Parathyroid adenoma (tissue), 2 donors: ENCODE data around the gene MYH7B.

Experiments used
- H2AFZ ChIP-seq: fragments of 300-600 bp; sonication (generic); one replicate; pipeline ENCODE4 v1.7.0; 2017; ENCODE audit warnings: antibody characterized with exemption, mild to moderate bottlenecking
- H3K27ac ChIP-seq: fragments of 300-600 bp; sonication (generic); one replicate; pipeline ENCODE4 v1.7.0; 2017
- H3K27me3 ChIP-seq: fragments of 300-600 bp; sonication (generic); one replicate; pipeline ENCODE4 v1.7.0; 2017; ENCODE audit warnings: low read length; ENCODE audit not compliant: control insufficient read depth, insufficient read depth
- H3K36me3 ChIP-seq: fragments of 300-600 bp; sonication (generic); one replicate; pipeline ENCODE4 v1.7.0; 2017; ENCODE audit warnings: low read length; ENCODE audit not compliant: control insufficient read depth, insufficient read depth
- H3K4me1 ChIP-seq: fragments of 300-600 bp; sonication (generic); one replicate; pipeline ENCODE4 v1.7.0; 2017; ENCODE audit warnings: control low read depth
- H3K4me2 ChIP-seq: fragments of 300-600 bp; sonication (generic); one replicate; pipeline ENCODE4 v1.7.0; 2017; ENCODE audit warnings: low read length
- H3K4me3 ChIP-seq: fragments of 300-600 bp; sonication (generic); one replicate; pipeline ENCODE4 v1.7.0; 2017; ENCODE audit warnings: low read depth, low read length
- H3K79me2 ChIP-seq: fragments of 300-600 bp; sonication (generic); one replicate; pipeline ENCODE4 v1.7.0; 2017; ENCODE audit warnings: control low read depth
- H3K9ac ChIP-seq: fragments of 300-600 bp; sonication (generic); one replicate; pipeline ENCODE4 v1.7.0; 2017; ENCODE audit warnings: mild to moderate bottlenecking
- H3K9me3 ChIP-seq: fragments of 300-600 bp; sonication (generic); one replicate; pipeline ENCODE4 v1.7.0; 2017; ENCODE audit warnings: low read length; ENCODE audit not compliant: control insufficient read depth
- TF ChIP-seq, protein P1 (sequence below): fragments of 300-600 bp; sonication (generic); IDR thresholded peaks from one replicate; pipeline ENCODE4 v1.7.0; 2017; ENCODE audit warnings: antibody characterized with exemption, mild to moderate bottlenecking
- donor health status: primary hyperparathyroidism.

Gene MYH7B

DNA sequence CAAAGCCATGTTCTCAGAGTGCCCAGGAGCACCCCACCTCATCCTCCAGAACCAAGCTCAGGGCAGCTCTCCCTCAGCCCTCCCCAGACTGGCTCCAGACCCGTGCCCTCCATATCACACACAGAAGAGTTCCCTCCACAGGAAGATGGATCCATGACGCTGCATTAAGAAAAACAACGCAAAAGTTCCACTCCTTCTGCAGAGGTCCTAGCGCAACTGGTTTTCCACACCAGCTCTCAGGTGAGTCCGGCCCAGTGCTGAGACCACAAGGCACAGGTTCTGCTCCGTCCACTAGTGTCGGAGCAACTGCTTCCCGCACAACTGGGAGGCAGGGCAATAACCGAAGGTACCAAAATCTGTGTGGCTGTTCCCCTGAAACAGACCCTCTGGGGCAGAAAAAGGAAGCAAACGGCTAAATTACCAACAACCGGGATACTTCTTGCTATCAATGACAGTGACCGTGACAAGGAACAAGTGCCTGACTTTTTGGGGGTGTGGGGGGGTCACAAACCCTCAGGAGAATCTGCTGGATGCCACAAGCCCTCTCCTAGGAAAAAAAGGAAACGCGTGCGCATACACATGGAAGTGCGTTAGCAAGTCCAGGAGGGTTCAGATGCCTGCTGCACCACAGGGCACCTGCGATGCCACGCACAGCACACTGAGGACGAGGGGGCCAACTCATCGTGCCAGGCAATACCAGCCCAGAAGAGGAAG is 49.2 kb downstream of the MYH7B start:
- Histone ChIP-seq H3K4me1 (no peaks in the 10 kb centered on the region), H3K4me2 (no peak overlapping the region), H3K9ac (no peak overlapping the region), H3K27me3 (no peaks in the 10 kb centered on the region), H3K79me2 (no peaks in the 10 kb centered on the region), H2AFZ (no peak overlapping the region), H3K36me3 (no peaks in the 10 kb centered on the region), H3K27ac (no peak overlapping the region), H3K4me3 (no peak overlapping the region), H3K9me3 (no peaks in the 10 kb centered on the region)
- TF ChIP-seq, protein P1, sequence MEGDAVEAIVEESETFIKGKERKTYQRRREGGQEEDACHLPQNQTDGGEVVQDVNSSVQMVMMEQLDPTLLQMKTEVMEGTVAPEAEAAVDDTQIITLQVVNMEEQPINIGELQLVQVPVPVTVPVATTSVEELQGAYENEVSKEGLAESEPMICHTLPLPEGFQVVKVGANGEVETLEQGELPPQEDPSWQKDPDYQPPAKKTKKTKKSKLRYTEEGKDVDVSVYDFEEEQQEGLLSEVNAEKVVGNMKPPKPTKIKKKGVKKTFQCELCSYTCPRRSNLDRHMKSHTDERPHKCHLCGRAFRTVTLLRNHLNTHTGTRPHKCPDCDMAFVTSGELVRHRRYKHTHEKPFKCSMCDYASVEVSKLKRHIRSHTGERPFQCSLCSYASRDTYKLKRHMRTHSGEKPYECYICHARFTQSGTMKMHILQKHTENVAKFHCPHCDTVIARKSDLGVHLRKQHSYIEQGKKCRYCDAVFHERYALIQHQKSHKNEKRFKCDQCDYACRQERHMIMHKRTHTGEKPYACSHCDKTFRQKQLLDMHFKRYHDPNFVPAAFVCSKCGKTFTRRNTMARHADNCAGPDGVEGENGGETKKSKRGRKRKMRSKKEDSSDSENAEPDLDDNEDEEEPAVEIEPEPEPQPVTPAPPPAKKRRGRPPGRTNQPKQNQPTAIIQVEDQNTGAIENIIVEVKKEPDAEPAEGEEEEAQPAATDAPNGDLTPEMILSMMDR: no peak
